HepG2 (cell line): Measurements from ENCODE around the gene LITAF.

ENCODE experiments used
- CBX5 ChIP-seq: sonication (generic); formaldehyde crosslinking; IDR thresholded peaks from 2 replicates; pipeline ENCODE4 v1.4.0; 2020; ENCODE audit warnings: missing genetic modification reagents, borderline replicate concordance
- CTCF ChIP-seq: sonication (generic); formaldehyde crosslinking; IDR thresholded peaks from 2 replicates; pipeline ENCODE4 v1.5.0; 2020; ENCODE audit warnings: mild to moderate bottlenecking, missing genetic modification reagents, moderate library complexity
- EZH2 ChIP-seq: conservative IDR thresholded peaks from 2 replicates; pipeline ENCODE4 v1.6.1; 2012; ENCODE audit warnings: mild to moderate bottlenecking, low read depth, low read length, moderate library complexity
- KAT2B ChIP-seq: fragments of 150-350 bp; IDR thresholded peaks from 2 replicates; pipeline ENCODE4 v1.6.1; 2014; ENCODE audit warnings: low read depth, low read length, borderline replicate concordance
- KAT7 ChIP-seq: IDR thresholded peaks from 2 replicates; pipeline ENCODE4 v1.6.1; 2018; ENCODE audit warnings: borderline replicate concordance, missing compliant biosample characterization
- MEIS1 ChIP-seq: sonication (generic); formaldehyde crosslinking; IDR thresholded peaks from 2 replicates; pipeline ENCODE4 v1.9.0; 2021; ENCODE audit warnings: mild to moderate bottlenecking, missing genetic modification reagents, moderate library complexity, borderline replicate concordance
- RAD51 ChIP-seq: fragments of 450-650 bp; IDR thresholded peaks from 2 replicates; pipeline ENCODE4 v1.6.1; 2016; ENCODE audit warnings: borderline replicate concordance
- SMC3 ChIP-seq: IDR thresholded peaks from 2 replicates; pipeline ENCODE4 v1.6.1; 2011; ENCODE audit warnings: low read length, improper control_type of control experiment
- ZNF274 ChIP-seq: sonication (generic); formaldehyde crosslinking; IDR thresholded peaks from 2 replicates; pipeline ENCODE4 v1.5.1; 2020; ENCODE audit warnings: mild to moderate bottlenecking, missing genetic modification reagents
- ZNF331 ChIP-seq: sonication (generic); formaldehyde crosslinking; IDR thresholded peaks from 2 replicates; pipeline ENCODE4 v1.4.0; 2020; ENCODE audit warnings: missing genetic modification reagents
- ZNF687 ChIP-seq: sonication (generic); formaldehyde crosslinking; IDR thresholded peaks from 2 replicates; pipeline ENCODE4 v1.5.1; 2020; ENCODE audit warnings: mild to moderate bottlenecking, missing genetic modification reagents, moderate library complexity
- ZNF839 ChIP-seq: sonication (generic); formaldehyde crosslinking; IDR thresholded peaks from 2 replicates; pipeline ENCODE4 v1.4.0; 2020; ENCODE audit warnings: missing genetic modification reagents, mild to moderate bottlenecking, borderline replicate concordance

GRCh38 chr16:11533588-11533987, 53.1 kb downstream of the LITAF start:
- TF ChIP-seq KAT7 (CRISPR knock-in tag) = no peak
- no peak for TF ChIP-seq RAD51
- TF ChIP-seq CTCF = no peak
- TF ChIP-seq CBX5 (CRISPR knock-in tag) = no peak
- TF ChIP-seq MEIS1 (CRISPR knock-in tag) = no peak
- no peak for TF ChIP-seq ZNF274 (CRISPR knock-in tag)
- TF ChIP-seq ZNF331 = no peak
- no peak for TF ChIP-seq SMC3
- no peak for TF ChIP-seq ZNF839 (CRISPR knock-in tag)
- no peak for TF ChIP-seq ZNF687 (CRISPR knock-in tag)
- no peak for TF ChIP-seq KAT2B
- TF ChIP-seq EZH2 = no peak
